Measurements from ENCODE around the gene CHP2. TPM values are rescaled to one million over a fixed set of nuclear protein-coding genes. Genes with fewer than 3 reads are reported as not detected.
"Not testable (repeated sequence)": the region's sequence is repeated elsewhere in the genome, so short reads cannot be mapped to it uniquely, and the experiment has no call there.

Gene CHP2
- total RNA-seq: not detected
- long read RNA-seq: 0 reads

DNA sequence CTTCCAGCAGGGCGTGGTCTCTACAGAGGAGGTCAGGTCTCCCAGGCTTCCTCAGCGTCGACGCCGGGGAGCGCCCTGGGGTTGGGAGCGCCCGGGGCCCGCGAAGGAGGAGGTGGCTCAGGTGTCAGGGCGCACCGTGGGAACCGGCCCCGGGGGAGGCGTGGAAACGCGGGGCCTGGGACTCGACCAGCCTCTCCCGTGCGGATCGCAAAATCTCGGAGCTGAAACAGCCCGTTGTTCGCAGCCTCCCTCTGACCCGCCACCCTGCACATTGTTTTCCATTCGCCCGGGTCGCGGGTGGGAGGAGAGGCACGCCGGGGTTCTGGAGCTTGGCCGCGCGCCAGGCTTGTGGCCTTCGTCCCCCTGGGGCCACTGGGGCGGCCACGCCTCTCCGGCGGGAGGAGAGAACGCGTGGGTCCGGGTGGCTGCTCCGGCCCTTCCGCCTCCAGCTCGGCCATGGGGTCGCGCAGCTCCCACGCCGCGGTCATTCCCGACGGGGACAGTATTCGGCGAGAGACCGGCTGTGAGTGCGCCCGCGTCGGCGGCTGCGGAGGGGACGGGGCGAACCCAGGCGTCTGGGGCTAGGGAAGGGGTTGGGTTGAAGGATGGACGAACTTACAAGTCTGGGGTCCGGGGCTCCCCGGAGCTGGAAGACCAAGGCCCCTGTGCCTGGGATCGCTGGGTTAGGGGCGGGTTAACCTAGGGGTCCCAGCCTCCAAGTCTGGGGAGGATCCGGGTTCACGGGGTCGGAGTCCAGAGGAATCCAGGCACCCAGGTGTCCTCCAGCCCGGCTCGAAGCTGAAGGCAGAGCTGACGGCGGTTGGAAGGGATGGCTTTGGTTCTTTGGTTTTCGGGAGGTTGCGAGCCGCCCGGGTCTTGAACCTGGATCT is at the start of gene CHP2:
CHP2 (plus strand) TSS at position 433 of the 890 bp plus-strand sequence; CDS start at position 457, 24 bp downstream.
- intact Hi-C loops (cut with DNase I): no loop called here
- DNase-seq (ENCODE audit: missing footprints): no peak
- no peak for ATAC-seq

DNA sequence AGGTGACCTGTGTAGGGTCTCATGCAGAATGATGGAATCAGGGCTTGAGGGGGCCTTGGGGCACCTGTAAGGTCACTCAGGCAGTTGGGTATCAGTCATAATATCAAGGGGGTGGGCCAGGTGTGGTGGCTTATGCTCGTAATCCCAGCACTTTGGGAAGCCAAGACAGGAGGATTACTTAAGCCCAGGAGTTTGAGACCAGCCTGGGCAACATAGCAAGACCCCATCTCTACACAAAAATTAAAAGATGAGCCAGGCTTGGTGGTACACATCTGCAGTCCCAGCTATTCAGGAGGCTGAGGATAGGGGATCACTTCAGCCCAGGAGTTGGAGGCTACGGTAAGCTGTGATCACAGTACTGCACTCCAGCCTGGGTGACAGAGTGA is 49.3 kb upstream of the CHP2 start:
- DNase-seq (ENCODE audit: missing footprints): no peak
- ATAC-seq: no peak
- intact Hi-C loops (cut with DNase I): no loop called here

DNA sequence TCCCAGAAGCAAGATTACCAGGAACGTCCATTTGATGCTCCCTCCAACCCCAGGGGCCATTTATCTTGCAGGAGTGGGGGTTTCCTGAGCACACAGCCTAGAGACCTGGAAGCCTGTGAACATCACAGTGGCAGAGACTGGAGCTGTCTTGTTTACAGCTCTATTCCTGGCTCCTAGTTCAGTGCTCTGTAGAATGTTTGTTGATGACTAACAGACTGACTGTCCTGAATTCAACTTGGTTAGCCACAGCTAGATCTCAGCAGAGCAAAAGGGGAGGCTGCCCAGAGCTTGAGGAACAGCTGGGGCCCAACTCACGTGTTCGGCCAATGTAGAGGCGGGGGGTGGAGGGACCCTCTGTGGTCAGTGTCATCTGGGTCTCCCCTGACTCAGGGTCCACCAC is 48.4 kb upstream of the CHP2 start:
- no peak for DNase-seq (ENCODE audit: missing footprints)
- intact Hi-C loops (cut with DNase I): no loop called here
- no peak for ATAC-seq

DNA sequence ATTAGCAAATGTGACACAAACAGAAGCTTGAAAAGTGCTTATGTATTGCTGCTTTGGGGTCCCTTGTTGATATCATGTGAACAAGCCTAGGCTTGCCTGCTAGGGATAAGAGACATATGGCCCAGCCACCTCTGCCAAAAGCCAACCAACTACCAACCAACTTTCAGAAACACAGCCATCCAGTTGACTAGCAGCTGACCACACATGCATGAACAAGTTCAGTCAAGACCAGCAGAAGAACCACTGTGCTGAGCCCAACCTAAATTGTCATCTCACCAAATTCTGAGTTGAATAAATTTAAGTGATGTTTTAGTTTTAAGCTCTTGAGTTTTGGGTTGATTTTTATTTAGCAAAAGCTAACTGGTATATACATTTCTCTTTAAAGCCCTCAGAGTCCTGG is 45.3 kb upstream of the CHP2 start:
- intact Hi-C loops (cut with DNase I): no loop called here
- ATAC-seq (no peak), DNase-seq (ENCODE audit: missing footprints) (no peak)

DNA sequence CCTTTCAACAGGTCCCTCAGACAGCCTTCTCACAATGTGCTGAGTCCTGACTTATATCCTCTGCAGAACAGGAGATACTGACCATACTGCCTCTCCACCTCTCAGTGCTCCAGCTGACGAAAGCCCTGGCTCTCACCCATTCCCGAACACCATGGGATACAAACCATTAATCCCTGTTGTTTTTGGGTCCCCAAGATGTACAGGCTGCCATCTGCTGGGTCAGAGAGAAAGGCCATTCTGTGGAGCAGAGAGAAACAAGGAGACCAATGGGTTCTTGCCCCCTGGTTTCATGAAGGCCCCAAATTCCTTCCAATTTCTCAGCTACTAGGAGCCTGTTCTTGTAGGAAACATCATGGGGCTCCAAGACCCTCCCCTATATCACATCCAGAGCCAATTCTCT is 44.8 kb upstream of the CHP2 start:
- ATAC-seq (no peak), DNase-seq (ENCODE audit: missing footprints) (no peak)
- intact Hi-C loops (cut with DNase I): no loop called here

DNA sequence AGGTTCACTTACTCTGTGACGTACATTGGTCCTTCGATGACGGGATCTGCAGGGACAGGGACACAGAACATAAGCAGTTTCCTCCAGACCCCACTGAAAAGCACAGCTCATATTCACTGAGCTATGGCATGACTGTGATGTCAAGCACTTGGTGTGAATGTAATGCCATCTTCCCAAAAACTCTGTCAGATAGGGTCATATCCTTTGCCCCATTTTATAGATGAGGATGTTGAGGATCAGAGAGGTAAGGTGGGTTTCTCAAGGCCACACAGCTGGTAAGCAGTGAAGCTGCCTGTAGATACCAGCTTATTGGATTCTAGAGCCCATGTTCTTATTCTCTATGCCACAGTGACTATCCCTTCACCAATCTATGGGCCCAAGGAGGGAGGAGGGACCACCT is 44.3 kb upstream of the CHP2 start:
- DNase-seq (ENCODE audit: missing footprints) (no peak), ATAC-seq (no peak)
- intact Hi-C loops (cut with DNase I): no loop called here

DNA sequence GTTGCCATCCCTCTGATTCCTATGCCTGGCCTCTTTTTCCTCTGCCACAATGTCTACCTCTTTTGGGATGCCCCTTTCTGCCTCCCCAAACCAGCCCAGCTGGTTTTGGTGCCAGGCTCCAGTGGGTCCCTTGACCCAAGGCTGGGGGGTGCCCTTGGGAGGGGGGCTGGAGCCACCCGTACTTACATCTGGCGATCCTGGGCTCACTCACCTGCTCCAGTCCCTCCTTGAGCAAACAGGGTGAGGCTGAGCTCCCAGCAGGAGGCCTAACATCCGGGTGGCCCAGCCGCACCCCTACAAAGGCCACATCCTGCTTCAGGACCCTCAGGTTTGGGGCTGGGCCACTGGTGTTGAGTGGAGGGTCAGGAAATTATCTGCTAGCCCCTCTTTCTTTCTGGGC is 43.0 kb upstream of the CHP2 start:
- intact Hi-C loops (cut with DNase I): no loop called here
- ATAC-seq (no peak), DNase-seq (ENCODE audit: missing footprints) (no peak)

DNA sequence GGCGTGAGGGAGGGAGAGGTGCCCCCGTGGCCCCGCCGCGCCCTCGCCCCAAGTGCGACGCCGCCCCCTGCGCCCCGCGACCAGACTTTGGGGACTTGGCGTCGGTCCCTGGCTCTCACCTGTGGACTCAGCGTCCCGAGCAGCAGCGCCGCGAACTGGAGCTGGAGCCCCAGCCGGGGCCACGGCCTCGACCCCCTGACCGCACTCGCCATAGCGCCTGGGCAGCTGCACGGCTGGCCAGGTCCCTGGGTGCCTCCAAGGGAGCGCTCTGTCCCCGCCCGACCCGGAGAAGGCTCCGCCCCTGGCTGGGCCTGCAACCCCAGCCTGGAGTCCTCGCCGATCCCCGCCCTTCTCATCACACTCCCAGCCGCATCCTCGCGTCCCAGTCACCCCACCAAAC is 41.9 kb upstream of the CHP2 start, which contains the start of gene ERN2:
ERN2 (minus strand) TSS at position 247 of the 400 bp plus-strand sequence; CDS start at position 212, 35 bp downstream.
- intact Hi-C loops (cut with DNase I): no loop called here
- DNase-seq (ENCODE audit: missing footprints): no peak
- no peak for ATAC-seq

DNA sequence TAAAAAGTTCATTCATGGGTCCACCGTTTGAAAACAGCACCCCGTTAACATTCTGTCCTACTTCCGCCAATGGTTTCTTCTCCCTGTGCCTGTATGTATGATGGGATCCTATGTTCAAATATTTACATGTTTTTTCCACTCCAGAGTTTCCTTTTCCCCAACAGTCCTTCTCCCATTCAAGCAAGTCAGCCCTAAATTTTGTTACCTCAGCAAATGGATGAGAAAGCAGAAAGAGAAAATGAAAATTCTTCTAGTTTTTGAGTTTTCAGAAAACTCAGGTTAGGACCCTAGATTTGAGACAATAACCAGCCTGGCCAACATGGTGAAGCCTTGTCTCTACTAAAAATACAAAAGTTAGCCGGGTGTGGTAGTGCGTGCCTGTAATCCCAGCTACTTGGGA is 38.3 kb upstream of the CHP2 start:
- ATAC-seq (no peak), DNase-seq (ENCODE audit: missing footprints) (no peak)
- intact Hi-C loops (cut with DNase I): no loop called here

DNA sequence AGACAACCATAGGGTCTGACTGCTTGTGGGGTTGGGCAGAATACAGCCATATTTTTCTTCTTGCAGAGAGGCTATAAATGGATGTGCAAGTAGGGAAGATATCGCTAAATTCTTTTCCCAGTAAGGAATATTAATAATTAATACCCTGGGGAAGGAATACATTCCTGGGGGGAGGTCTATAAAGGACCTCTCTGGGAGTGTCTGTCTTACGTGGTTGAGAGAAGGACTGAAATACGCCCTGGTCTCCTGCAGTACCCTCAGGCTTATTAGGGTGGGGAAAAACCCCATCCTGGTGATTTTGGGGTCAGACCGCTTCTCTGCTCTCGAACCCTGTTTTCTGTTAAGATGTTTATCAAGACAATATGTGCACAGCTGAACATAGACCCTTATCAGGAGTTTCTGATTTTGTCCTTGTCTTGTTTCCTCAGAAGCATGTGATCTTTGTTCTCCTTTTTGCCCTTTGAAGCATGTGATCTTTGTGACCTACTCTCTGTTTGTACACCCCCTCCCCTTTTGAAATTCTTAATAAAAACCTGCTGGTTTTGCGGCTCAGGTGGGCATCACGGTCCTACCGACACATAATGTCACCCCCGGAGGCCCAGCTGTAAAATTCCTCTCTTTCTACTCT is 32.1 kb upstream of the CHP2 start:
- DNase-seq (ENCODE audit: missing footprints); intact Hi-C loops (cut with DNase I); ATAC-seq: not testable (repeated sequence)

DNA sequence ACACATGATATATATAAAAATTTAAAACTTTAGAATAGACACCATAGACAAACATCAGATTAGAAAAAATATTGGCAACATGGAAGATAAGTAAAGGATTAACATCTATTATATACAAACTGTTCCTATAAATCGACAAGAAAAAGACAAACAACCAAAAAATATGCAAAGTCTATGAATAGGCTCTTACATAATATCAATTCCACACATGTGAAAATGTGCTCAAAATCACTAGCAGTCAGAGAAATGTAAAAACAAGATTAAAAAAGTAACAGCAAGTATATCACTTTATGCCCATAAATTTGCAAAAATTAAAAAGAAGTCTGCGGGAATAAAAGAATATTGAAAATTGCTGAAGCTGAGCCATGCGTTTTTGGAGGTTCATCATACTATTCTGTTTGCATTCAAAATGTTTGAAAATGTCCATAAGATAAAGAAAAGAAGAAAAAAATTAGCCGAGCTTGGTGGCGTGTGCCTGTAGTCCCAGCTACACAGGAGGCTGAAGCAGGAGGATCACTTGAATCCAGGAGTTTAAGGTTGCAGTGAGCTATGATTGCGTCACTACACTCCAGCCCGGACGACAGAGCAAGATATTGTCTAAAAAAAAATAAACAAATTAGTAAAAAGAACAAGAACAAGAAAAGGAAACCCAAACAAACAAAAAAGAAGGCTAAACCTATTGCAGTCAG is 30.6 kb upstream of the CHP2 start:
- DNase-seq (ENCODE audit: missing footprints) (no peak), ATAC-seq (no peak)
- intact Hi-C loops (cut with DNase I): no loop called here

DNA sequence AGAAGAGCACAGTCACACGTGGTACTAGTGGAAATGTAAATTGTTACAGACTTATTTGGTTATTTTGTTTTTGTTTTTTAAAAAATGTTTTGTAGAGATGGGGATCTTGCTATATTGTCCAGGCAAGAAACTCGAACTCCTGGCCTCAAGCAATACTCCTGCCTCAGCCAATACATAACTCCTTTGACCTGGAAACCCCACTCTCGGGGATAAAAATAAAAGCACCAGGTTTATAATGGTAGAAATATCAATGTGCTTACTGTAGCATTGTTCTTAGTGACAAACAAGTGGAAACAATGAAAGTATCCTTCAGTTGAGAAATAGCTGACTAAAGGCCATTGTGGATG is 30.1 kb upstream of the CHP2 start:
- DNase-seq (ENCODE audit: missing footprints): no peak
- no peak for ATAC-seq
- intact Hi-C loops (cut with DNase I): no loop called here

DNA sequence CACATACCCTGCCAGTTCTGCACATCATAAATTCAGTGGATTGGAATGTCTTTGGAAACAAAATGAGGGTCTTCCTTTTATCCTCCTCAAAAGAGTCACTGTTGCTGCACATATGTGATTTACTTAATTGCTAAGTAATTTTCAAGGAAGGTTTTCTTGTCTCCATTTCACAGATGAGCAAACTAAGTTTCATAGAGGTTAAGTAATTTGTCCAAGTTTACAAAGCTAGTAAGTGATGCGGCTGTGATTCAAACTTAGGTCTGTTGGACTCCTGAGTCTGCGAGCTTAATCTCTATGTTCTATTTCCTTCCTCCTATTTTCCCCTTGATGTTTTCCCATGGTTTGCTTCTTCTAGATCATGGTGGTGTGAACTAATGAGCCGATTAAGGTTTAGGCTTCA is 28.1 kb upstream of the CHP2 start:
- intact Hi-C loops (cut with DNase I): no loop called here
- ATAC-seq: no peak
- DNase-seq (ENCODE audit: missing footprints): no peak

DNA sequence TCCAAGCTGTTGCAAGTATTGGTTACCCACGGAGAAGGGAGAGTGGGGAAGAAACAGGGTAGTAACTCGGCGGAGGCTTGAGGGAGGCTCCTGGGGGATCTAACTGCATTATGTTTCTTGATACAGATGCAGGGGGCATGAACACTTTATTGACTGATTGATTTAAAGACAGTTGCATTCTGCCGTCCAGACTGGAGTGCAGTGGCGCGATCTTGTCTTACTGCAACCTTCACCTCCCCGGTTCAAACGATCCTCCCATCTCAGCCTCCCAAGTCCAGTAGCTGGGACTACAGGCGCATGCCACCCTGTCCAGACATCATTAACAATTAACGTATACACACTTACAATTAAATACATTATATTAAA is 26.7 kb upstream of the CHP2 start:
- intact Hi-C loops (cut with DNase I): no loop called here
- ATAC-seq: no peak
- no peak for DNase-seq (ENCODE audit: missing footprints)

DNA sequence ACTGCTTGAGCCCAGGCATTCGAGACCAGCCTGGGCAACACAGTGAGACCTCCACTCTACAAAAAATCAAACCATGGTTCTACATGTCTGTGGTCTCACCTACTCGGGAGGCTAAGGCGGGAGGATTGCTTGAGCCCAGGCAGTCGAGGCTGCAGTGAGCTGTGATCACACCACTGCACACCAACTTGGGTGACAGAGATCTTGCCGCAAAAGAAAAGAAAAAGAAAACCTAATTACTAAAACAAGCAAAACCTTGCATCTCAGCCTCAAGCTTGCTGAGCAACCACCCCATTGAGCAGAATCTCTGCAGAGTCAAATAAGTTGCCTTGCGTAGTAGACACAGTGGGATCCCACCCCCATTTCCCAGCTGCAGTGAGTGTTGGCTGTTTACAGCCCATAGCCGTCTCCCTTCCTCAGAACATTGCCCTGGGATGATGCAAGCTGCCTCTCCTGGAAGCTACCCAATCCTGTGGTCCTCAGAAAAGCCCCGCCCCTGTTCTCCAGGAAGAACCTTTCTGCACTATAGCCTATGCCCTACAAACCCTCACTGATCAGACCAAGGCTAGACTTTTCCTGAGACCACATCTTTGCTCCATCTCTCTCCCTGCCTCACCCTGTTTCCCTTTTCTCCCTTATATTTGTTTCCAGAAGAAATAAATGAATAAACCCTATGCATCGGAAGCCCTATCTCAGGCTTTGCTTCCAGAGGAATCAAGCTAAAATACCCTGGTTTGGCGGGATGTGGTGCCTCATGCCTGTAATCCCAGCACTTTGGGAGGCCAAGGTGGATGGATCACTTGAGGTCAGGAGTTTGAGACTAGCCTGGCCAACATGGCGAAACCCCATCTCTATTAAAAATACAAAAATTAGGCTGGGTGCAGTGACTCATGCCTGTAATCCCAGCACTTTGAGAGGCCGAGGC is 25.1 kb upstream of the CHP2 start:
- DNase-seq (ENCODE audit: missing footprints) (no peak), ATAC-seq (no peak)
- intact Hi-C loops (cut with DNase I): no loop called here

DNA sequence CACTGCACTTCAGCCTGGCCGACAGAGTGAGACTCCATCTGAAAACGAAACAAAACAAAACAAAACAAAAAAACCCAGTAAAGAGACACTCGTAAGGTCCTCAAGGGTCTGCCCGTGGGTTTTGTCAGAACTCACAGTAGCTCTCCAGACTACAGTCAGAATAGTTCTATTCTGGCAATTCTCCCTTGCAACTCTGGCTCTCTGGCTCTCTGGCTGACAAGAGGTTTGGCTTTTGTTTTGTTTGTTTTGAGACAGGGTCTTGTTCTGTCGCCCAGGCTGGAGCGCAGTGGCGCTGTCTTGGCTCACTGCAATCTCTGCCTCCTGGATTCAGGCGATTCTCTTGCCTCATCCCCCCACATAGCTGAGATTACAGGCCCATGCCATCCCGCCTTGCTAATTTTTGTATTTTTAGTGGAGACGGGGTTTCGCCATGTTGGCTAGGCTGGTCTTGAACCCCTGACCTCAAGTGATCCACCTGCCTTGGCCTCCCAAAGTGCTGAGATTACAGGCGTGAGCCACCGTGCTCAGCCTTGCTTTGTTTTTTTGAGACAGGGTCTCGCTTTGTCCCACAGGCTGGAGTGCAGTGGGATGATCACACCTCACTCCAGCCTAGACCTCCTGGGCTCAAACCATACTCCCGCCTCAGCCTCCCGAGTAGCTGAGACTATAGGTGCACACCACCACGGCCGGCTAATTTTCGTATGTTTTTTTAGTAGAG is 20.5 kb upstream of the CHP2 start:
- DNase-seq (ENCODE audit: missing footprints): no peak
- no peak for ATAC-seq
- intact Hi-C loops (cut with DNase I): no loop called here

DNA sequence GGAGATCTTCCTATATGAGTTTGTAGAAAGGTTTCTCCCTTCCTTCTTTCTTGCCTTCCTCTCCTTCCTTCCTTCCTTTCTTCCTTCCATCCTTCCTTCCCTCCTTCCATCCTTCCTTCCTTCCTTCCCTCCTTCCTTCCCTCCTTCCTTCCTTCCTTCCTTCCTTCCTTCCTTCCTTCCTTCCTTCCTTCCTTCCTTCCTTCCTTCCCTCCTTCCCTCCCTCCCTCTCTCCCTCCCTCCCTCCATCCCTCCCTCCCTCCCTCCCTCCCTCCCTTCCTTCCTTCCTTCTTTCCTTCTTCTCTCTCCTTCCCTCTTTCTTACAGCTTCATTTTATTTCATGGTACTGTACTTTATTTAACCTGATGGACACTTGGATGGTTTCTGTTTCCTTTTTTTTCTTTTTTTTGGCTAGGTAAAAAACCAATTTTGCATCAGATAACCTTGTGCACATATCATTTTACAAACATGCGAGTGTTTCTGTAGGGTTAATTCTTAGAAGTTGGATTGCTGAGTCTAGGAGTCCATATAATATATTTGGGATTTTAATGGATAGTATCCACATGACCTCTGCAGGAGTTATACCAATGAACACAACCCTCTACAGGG is 17.3 kb upstream of the CHP2 start:
- intact Hi-C loops (cut with DNase I); ATAC-seq; DNase-seq (ENCODE audit: missing footprints): not testable (repeated sequence)

DNA sequence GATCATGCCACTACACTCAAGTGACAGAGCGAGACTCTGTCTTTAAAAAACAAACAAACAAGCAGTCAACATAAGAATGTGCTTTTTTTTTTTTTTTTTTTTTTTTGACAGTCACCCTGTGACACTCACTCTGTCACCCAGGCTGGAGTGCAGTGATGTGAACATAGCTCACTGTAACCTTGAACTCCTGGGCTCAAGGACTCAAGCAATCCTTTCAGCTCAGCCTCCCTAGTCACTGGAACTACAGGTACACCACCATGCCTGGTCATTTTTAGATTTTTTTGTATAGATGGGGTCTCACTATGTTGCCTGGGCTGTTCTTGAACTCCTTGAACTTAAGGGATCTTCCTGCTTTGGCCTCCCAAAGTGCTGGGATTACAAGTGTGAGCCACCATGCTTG is 15.3 kb upstream of the CHP2 start:
- DNase-seq (ENCODE audit: missing footprints) (no peak), ATAC-seq (no peak)
- intact Hi-C loops (cut with DNase I): no loop called here

Data from Right ventricle myocardium inferior (tissue), 1 donor.